Thyroid gland (tissue), 4 donors: ENCODE data around the gene HPN. TPM values are rescaled to one million over a fixed set of nuclear protein-coding genes. Genes with fewer than 3 reads are reported as not detected.

ENCODE experiments used
- DNase-seq, 2 donors: peaks; one replicate each; pipeline ENCODE4 v3.0.0-alpha.2; 2019
- H3K27ac ChIP-seq, 3 donors: fragments of 200-600 bp; sonication (generic); 1 replicate in 2 of 3; 2 replicates in 1 of 3; pipeline ENCODE4 v1.5.1; 2016 to 2019; ENCODE audit warnings: mild to moderate bottlenecking in 1 of 3, moderate library complexity in 1 of 3
- H3K27me3 ChIP-seq: fragments of 200-600 bp; sonication (generic); one replicate; pipeline ENCODE4 v1.5.1; 2019
- H3K36me3 ChIP-seq, 2 donors: fragments of 200-600 bp; sonication (generic); one replicate each; pipeline ENCODE4 v1.5.1; 2016 to 2019
- H3K4me1 ChIP-seq, 2 donors: fragments of 200-600 bp; sonication (generic); one replicate each; pipeline ENCODE4 v1.5.1; 2017 to 2019
- H3K4me3 ChIP-seq, 3 donors: fragments of 200-600 bp; sonication (generic); replicated peaks in 1 of 3; 1 replicate in 2 of 3; 2 replicates in 1 of 3; pipeline ENCODE4 v1.5.1; 2016; ENCODE audit warnings: mild to moderate bottlenecking in 1 of 3
- H3K9me3 ChIP-seq: fragments of 200-600 bp; sonication (generic); one replicate; pipeline ENCODE4 v1.5.1; 2017
- CTCF ChIP-seq, 6 experiments: fragments of 200-600 bp in 3 of 6; fragments of 450-650 bp in 3 of 6; sonication (generic) in 3 of 6; IDR thresholded peaks; one replicate each; pipeline ENCODE4 v1.5.1; 2016 to 2019; ENCODE audit warnings: antibody characterized with exemption in 6 of 6, mild to moderate bottlenecking in 2 of 6, inconsistent platforms in 1 of 6, moderate library complexity in 1 of 6
- POLR2A ChIP-seq, 2 donors: fragments of 450-650 bp; IDR thresholded peaks; one replicate each; pipeline ENCODE4 v1.6.1; 2017; ENCODE audit warnings: antibody characterized with exemption in 2 of 2, mild to moderate bottlenecking in 2 of 2, moderate library complexity in 1 of 2
- WGBS, 2 donors: methylation state at CpG; one replicate each; pipeline ENCODE4 v1.1.5; 2017; 5-methylcytosine and 5-hydroxymethylcytosine counted together
- intact Hi-C: fragments of 100-400 bp; cut with DNase I; formaldehyde crosslinking; loops from one replicate; pipeline ENCODE4 v1.15.1; 2023
- total RNA-seq, 4 donors: library from RNA; depleted of rRNA; stranded (reverse); fragments of >200 nt; gene quantifications; one replicate each; pipeline ENCODE4 v1.2.3, GENCODE V29; 2016

The HPN gene
- total RNA-seq, 4 donors from 2014 or later: 16.3 to 19.3 (median 17.9) TPM

GRCh38 chr19:35108730-35109129, 67.2 kb downstream of the HPN start:
- intact Hi-C loops: no loop called here
- 82 to 84% methylated on average over 11 of the region's 11 CpGs for WGBS, 2 donors
- H3K27ac ChIP-seq: no peak overlapping the region

GRCh38 chr19:35109395-35110112, 68.0 kb downstream of the HPN start:
- Histone ChIP-seq H3K9me3 (no peaks in the 10 kb centered on the region), H3K36me3 (no peaks in the 10 kb centered on the region), H3K4me1 (no peaks in the 10 kb centered on the region), H3K27ac (no peak overlapping the region), H3K27me3 (no peaks in the 10 kb centered on the region), H3K4me3 (no peak overlapping the region)
- no peak for DNase-seq
- TF ChIP-seq POLR2A (IDR thresholded peaks at IDR 0.05) (no peak), CTCF (IDR thresholded peaks at IDR 0.05) (no peak)
- intact Hi-C loops: no loop called here
- WGBS, 2 donors: 68 to 81% methylated on average over 20 to 22 of the region's 22 CpGs

More at GRCh38 chr19:35108730-35109129, 67.2 kb downstream of the HPN start:
- H3K27me3 ChIP-seq: no peaks in the 10 kb centered on the region
- TF ChIP-seq POLR2A (IDR thresholded peaks at IDR 0.05) (no peak), CTCF (IDR thresholded peaks at IDR 0.05) (no peak)
- H3K4me3 ChIP-seq: no peak overlapping the region
- no peaks in the 10 kb centered on the region for H3K4me1 ChIP-seq
- DNase-seq: no peak
- no peaks in the 10 kb centered on the region for H3K9me3 ChIP-seq
- no peaks in the 10 kb centered on the region for H3K36me3 ChIP-seq

GRCh38 chr19:35110974-35111373, 69.5 kb downstream of the HPN start:
- DNase-seq: no peak
- Histone ChIP-seq H3K36me3 (no peaks in the 10 kb centered on the region), H3K9me3 (no peaks in the 10 kb centered on the region), H3K27me3 (no peaks in the 10 kb centered on the region), H3K4me3 (no peak overlapping the region), H3K4me1 (peaks cover 0 to 5% of the 10 kb centered on the region in 2 donors), H3K27ac (no peak overlapping the region)
- no peak for TF ChIP-seq CTCF (IDR thresholded peaks at IDR 0.05)
- TF ChIP-seq POLR2A (IDR thresholded peaks at IDR 0.05): no peak
- intact Hi-C loops: no loop called here
- WGBS, 2 donors: 65 to 70% methylated on average over 9 of the region's 9 CpGs

GRCh38 chr19:35112995-35113688, 71.6 kb downstream of the HPN start:
- intact Hi-C loops: no loop called here
- 69 to 83% methylated on average over 10 to 15 of the region's 15 CpGs for WGBS, 2 donors
- Histone ChIP-seq H3K9me3 (no peaks in the 10 kb centered on the region), H3K27me3 (no peaks in the 10 kb centered on the region), H3K4me1 (peaks cover 0 to 5% of the 10 kb centered on the region in 2 donors), H3K27ac (no peak overlapping the region), H3K4me3 (no peak overlapping the region), H3K36me3 (no peaks in the 10 kb centered on the region)
- DNase-seq: no peak
- no peak for TF ChIP-seq CTCF (IDR thresholded peaks at IDR 0.05)
- no peak for TF ChIP-seq POLR2A (IDR thresholded peaks at IDR 0.05)
